GM15510 (cell line): Measurements from ENCODE around the gene WNK2.

Experiments used
- POLR2A ChIP-seq: IDR thresholded peaks from 3 replicates; pipeline ENCODE4 v1.6.1; 2011; ENCODE audit warnings: borderline replicate concordance; ENCODE audit not compliant: insufficient read length; ENCODE audit errors: extremely low read depth

The WNK2 gene

GRCh38 chr9:93304574-93305496, 120.9 kb downstream of the WNK2 start:
- no peak for TF ChIP-seq POLR2A

- TF ChIP-seq POLR2A: no peak
These were observed 121.6 kb downstream of the WNK2 start for GRCh38 chr9:93305497-93306020.

- no peak for TF ChIP-seq POLR2A
These were observed 122.1 kb downstream of the WNK2 start for GRCh38 chr9:93306081-93306480.

GRCh38 chr9:93306579-93307091, 122.7 kb downstream of the WNK2 start:
- TF ChIP-seq POLR2A: no peak

GRCh38 chr9:93307468-93308157, 123.7 kb downstream of the WNK2 start:
- TF ChIP-seq POLR2A: no peak

- TF ChIP-seq POLR2A: no peak
These were observed 124.2 kb downstream of the WNK2 start for GRCh38 chr9:93308158-93308602.

- TF ChIP-seq POLR2A: no peak
These were observed 124.7 kb downstream of the WNK2 start for GRCh38 chr9:93308676-93309075.

GRCh38 chr9:93309889-93310425, 126.0 kb downstream of the WNK2 start:
- TF ChIP-seq POLR2A: no peak

- TF ChIP-seq POLR2A: no peak
These were observed 131.2 kb downstream of the WNK2 start for GRCh38 chr9:93315118-93315517.

- TF ChIP-seq POLR2A: no peak
These were observed 132.0 kb downstream of the WNK2 start for GRCh38 chr9:93315960-93316359.

GRCh38 chr9:93316726-93317494, 133.0 kb downstream of the WNK2 start:
- TF ChIP-seq POLR2A: no peak

- TF ChIP-seq POLR2A: no peak
These were observed 133.7 kb downstream of the WNK2 start for GRCh38 chr9:93317495-93318094.

- TF ChIP-seq POLR2A: no peak
These were observed 134.5 kb downstream of the WNK2 start for GRCh38 chr9:93318480-93318879.
